ENCODE measurements around the gene RAPGEF2.

DNA sequence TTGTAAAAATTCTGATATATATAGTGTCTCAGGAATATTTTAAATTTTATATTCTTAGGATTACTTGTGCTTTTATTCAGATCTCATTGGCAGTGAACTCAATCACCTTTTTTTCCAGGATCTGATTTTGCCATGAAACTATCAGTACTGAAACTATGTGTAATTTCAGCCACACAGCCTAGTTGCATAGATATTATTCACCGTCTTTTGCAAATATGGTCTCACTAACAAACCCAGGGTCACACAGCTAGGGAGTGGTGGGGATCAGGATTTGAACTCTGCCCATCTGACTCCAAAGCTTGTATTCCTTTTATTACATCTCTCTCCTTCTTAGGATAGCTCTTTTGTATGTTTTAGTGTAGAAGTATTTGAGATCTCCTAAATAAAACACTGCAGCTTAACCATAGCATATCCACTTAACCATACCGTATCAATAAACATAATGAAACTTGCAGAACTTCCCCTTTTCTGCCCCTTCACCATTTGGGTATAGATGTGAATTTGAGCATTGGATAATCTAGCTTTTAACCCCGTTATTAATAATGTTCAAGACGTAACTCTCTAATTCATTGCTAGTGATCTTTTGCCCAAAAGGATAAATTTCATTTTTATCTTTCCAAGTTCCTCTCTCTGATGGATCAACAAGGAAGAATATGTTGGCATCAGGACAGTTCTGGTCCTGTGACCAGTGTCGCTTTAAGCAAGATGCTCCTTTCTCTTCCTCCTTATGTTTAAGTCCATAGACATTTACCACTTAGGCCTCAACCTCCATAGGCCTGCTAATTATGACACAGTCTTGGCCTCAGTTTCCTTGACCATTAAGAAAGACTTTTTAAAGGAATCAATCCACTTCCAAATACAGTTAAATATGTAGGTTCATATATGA, 74.6 kb downstream of the RAPGEF2 start:
- no peak for TF ChIP-seq CTCF (IDR thresholded peaks at IDR 0.05)
- TF ChIP-seq POLR2A (IDR thresholded peaks at IDR 0.05): no peak
